Endothelial cell of umbilical vein (primary cell): ENCODE results near the gene PLCG2. TPM values are rescaled to one million over a fixed set of nuclear protein-coding genes. Genes with fewer than 3 reads are reported as not detected.

ENCODE experiments used
- BruUV-seq: library from RNA; stranded (reverse); fragments of 400-500 nt; replicated peaks from 2 replicates; lab custom pipeline; 2021; lab: Mats Ljungman, UMichigan
- CTCF ChIA-PET: fragments of 300-600, 350-600 bp; sonication (Branson Sonifier 250); formaldehyde crosslinking; loops from one replicate; lab custom pipeline; 2021; ENCODE audit warnings: antibody characterized with exemption, inconsistent platforms; lab: Charles Lee
- POLR2A ChIA-PET: fragments of 300-600, 350-600 bp; sonication (Branson Sonifier 250); formaldehyde crosslinking; loops from one replicate; lab custom pipeline; 2021; ENCODE audit warnings: antibody characterized with exemption, inconsistent platforms; lab: Charles Lee
- DNase-seq: peaks from one replicate; pipeline ENCODE4 v3.0.0-alpha.2; 2011; ENCODE audit warnings: low read depth, low spot score
- FAIRE-seq: peaks from 2 replicates; lab custom pipeline; 2011; peaks lifted over from hg19 to GRCh38; lab: Jason Lieb, UNC
- H2AFZ ChIP-seq: 2 replicates; pipeline ENCODE4 v1.6.0; 2012; ENCODE audit warnings: low read depth, low read length, control low read depth, inconsistent platforms
- H3K27ac ChIP-seq: 2 replicates; pipeline ENCODE4 v1.5.1; 2011; ENCODE audit warnings: low read depth, mild to moderate bottlenecking, control low read depth, low read length, moderate library complexity; ENCODE audit not compliant: insufficient read depth
- H3K27me3 ChIP-seq, 2 experiments: 2 replicates each; pipeline versions ENCODE4 v1.6.0 to v1.6.1; 2011; ENCODE audit warnings: low read length in 2 of 2, mixed read lengths in 1 of 2; ENCODE audit not compliant: control insufficient read depth in 2 of 2, insufficient read depth in 2 of 2
- H3K36me3 ChIP-seq, 2 experiments: 2 replicates in 1 of 2; 3 replicates in 1 of 2; pipeline ENCODE4 v1.5.1; 2011; ENCODE audit warnings: low read length in 2 of 2, mild to moderate bottlenecking in 1 of 2, moderate library complexity in 1 of 2; ENCODE audit not compliant: control insufficient read depth in 2 of 2, insufficient read depth in 2 of 2; ENCODE audit errors: extremely low read depth in 1 of 2
- H3K4me1 ChIP-seq: 3 replicates; pipeline ENCODE4 v1.5.1; 2011; ENCODE audit warnings: mild to moderate bottlenecking, low read length; ENCODE audit not compliant: control insufficient read depth, insufficient read depth; ENCODE audit errors: extremely low read depth
- H3K4me2 ChIP-seq: 2 replicates; pipeline ENCODE4 v1.6.1; 2011; ENCODE audit warnings: low read length, control low read depth, mixed read lengths; ENCODE audit not compliant: insufficient read depth
- H3K4me3 ChIP-seq, 3 experiments: fragments of 200-600 bp in 1 of 3; sonication (generic), shearing (Covaris generic) in 1 of 3; replicated peaks in 1 of 3; 2 replicates each; pipeline ENCODE4 v1.5.1; 2011 to 2016; ENCODE audit warnings: control low read depth in 3 of 3, low read length in 3 of 3, mild to moderate bottlenecking in 2 of 3, inconsistent platforms in 1 of 3, low read depth in 1 of 3, moderate library complexity in 1 of 3; ENCODE audit not compliant: insufficient read depth in 1 of 3
- H3K79me2 ChIP-seq: 2 replicates; pipeline ENCODE4 v1.6.0; 2012; ENCODE audit warnings: low read length, inconsistent platforms; ENCODE audit not compliant: control insufficient read depth, insufficient read depth
- H3K9ac ChIP-seq: replicated peaks from 2 replicates; pipeline ENCODE3; 2011; ENCODE audit warnings: low read length, control low read depth; ENCODE audit not compliant: insufficient read depth; ENCODE audit errors: extremely low read depth
- H3K9me1 ChIP-seq: replicated peaks from 3 replicates; pipeline ENCODE4 v1.6.0; 2011; ENCODE audit warnings: mild to moderate bottlenecking, low read length; ENCODE audit not compliant: control insufficient read depth, insufficient read depth; ENCODE audit errors: extremely low read depth
- H3K9me3 ChIP-seq: replicated peaks from 2 replicates; pipeline ENCODE4 v1.5.1; 2012; ENCODE audit warnings: low read length, inconsistent platforms; ENCODE audit not compliant: control insufficient read depth, insufficient read depth
- H4K20me1 ChIP-seq: replicated peaks from 2 replicates; pipeline ENCODE3; 2011; ENCODE audit warnings: mild to moderate bottlenecking, low read length; ENCODE audit not compliant: control insufficient read depth, insufficient read depth; ENCODE audit errors: extremely low read depth
- EZH2 ChIP-seq: IDR thresholded peaks from 2 replicates; pipeline ENCODE4 v1.6.1; 2012; ENCODE audit warnings: borderline replicate concordance, low read depth, mild to moderate bottlenecking, moderate library complexity, low read length, inconsistent platforms; ENCODE audit not compliant: severe bottlenecking
- FOS ChIP-seq: IDR thresholded peaks from 2 replicates; pipeline ENCODE4 v1.6.1; 2011; ENCODE audit warnings: mild to moderate bottlenecking, low read length, moderate library complexity, borderline replicate concordance; ENCODE audit not compliant: insufficient read depth
- GATA2 ChIP-seq: IDR thresholded peaks from 2 replicates; pipeline ENCODE4 v1.7.0; 2011; ENCODE audit warnings: low read depth, mild to moderate bottlenecking, moderate library complexity, mixed read lengths, low read length; ENCODE audit not compliant: insufficient read length, insufficient read depth
- JUN ChIP-seq: IDR thresholded peaks from 2 replicates; pipeline ENCODE4 v1.6.1; 2011; ENCODE audit warnings: borderline replicate concordance, low read depth; ENCODE audit not compliant: insufficient read length, insufficient read depth
- MAX ChIP-seq: IDR thresholded peaks from 2 replicates; pipeline ENCODE4 v1.6.1; 2011; ENCODE audit not compliant: insufficient read depth, insufficient read length
- MYC ChIP-seq: IDR thresholded peaks from one replicate; pipeline ENCODE4 v1.6.1; 2011; ENCODE audit warnings: mild to moderate bottlenecking, low read depth, low read length
- POLR2A ChIP-seq: IDR thresholded peaks from 2 replicates; pipeline ENCODE4 v1.6.1; 2012; ENCODE audit warnings: low read depth, mild to moderate bottlenecking, control low read depth, low read length
- POLR2AphosphoS5 ChIP-seq: IDR thresholded peaks from 2 replicates; pipeline ENCODE4 v1.6.1; 2012; ENCODE audit warnings: low read depth, mild to moderate bottlenecking, control low read depth, low read length, moderate library complexity; ENCODE audit not compliant: insufficient read depth
- dilution Hi-C: fragments of 300-500 bp; cut with MboI; formaldehyde crosslinking; loops from one replicate; pipeline ENCODE4 v1.15.0; 2019; ENCODE audit warnings: low sequenced_read_pairs; ENCODE audit not compliant: extremely low pct_ligation_motif_present
- intact Hi-C: fragments of 100-400 bp; cut with micrococcal nuclease; formaldehyde crosslinking; loops from one replicate; pipeline ENCODE4 v1.10.0; 2022
- polyA plus RNA-seq, 4 experiments: library from polyadenylated mRNA; depleted of rRNA in 3 of 4; stranded (reverse) in 3 of 4; unstranded in 1 of 4; fragments of >200 nt; gene quantifications; 2 replicates each; pipeline versions ENCODE4 v1.2.1 to v1.2.3, GENCODE V29; 2011 to 2012; ENCODE audit warnings: missing spikeins in 1 of 4
- total RNA-seq: library from RNA; stranded (reverse); gene quantifications from 2 replicates; pipeline ENCODE4 v1.2.3, GENCODE V29; 2021
- TF ChIP-seq, protein P1 (sequence below), 2 donors: IDR thresholded peaks; 1 replicate in 1 of 2; 2 replicates in 1 of 2; pipeline ENCODE4 v1.5.1; 2011; ENCODE audit warnings: low read length in 2 of 2, mild to moderate bottlenecking in 2 of 2, moderate library complexity in 2 of 2, control low read depth in 1 of 2, inconsistent platforms in 1 of 2, low read depth in 1 of 2; ENCODE audit not compliant: insufficient read depth in 1 of 2; ENCODE audit errors: extremely low read depth in 1 of 2

The PLCG2 gene
- total and polyA plus RNA-seq, 2 donors (not counting 3 experiments of a cell fraction or from before 2014, with no cell fraction given), result 10.8 to 13.6 TPM

- FAIRE-seq, result no peak
- POLR2A ChIA-PET, result no interaction called here
- H3K36me3 ChIP-seq, result no peaks in the 10 kb centered on the region
- H4K20me1 ChIP-seq, result no peaks in the 10 kb centered on the region
- no peaks in the 10 kb centered on the region for H3K9me1 ChIP-seq
- H3K27ac ChIP-seq, result no peak overlapping the region
- H3K27me3 ChIP-seq, result no peaks in the 10 kb centered on the region
- H3K4me1 ChIP-seq, result peaks cover 2% of the 10 kb centered on the region
- CTCF ChIA-PET, result interaction anchor here (0.8 to 1.5 kb wide), 3 partner anchors 13 to 75 kb away, joined by 3 to 4 read pairs (median 3); no protein-coding TSS in a partner anchor
- H3K4me2 ChIP-seq, result no peak overlapping the region
- intact Hi-C loops, result no loop called here
- no TSS peak for BruUV-seq
- no peak overlapping the region for H2AFZ ChIP-seq
- TF ChIP-seq POLR2AphosphoS5 (no peak), FOS (no peak), GATA2 (no peak), EZH2 (no peak), JUN (no peak), MYC (no peak), MAX (no peak), POLR2A (no peak)
- TF ChIP-seq, protein P1, sequence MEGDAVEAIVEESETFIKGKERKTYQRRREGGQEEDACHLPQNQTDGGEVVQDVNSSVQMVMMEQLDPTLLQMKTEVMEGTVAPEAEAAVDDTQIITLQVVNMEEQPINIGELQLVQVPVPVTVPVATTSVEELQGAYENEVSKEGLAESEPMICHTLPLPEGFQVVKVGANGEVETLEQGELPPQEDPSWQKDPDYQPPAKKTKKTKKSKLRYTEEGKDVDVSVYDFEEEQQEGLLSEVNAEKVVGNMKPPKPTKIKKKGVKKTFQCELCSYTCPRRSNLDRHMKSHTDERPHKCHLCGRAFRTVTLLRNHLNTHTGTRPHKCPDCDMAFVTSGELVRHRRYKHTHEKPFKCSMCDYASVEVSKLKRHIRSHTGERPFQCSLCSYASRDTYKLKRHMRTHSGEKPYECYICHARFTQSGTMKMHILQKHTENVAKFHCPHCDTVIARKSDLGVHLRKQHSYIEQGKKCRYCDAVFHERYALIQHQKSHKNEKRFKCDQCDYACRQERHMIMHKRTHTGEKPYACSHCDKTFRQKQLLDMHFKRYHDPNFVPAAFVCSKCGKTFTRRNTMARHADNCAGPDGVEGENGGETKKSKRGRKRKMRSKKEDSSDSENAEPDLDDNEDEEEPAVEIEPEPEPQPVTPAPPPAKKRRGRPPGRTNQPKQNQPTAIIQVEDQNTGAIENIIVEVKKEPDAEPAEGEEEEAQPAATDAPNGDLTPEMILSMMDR (IDR thresholded peaks at IDR 0.05; ENCODE audit: extremely low read depth in 1 of 2, insufficient read depth in 1 of 2, low read depth in 1 of 2, low read length in 2 of 2), result no peak
- no peaks in the 10 kb centered on the region for H3K79me2 ChIP-seq
- DNase-seq, result no peak
- H3K4me3 ChIP-seq, result no peak overlapping the region
- no peaks in the 10 kb centered on the region for H3K9me3 ChIP-seq
- H3K9ac ChIP-seq, result no peak overlapping the region
- dilution Hi-C loops, result no loop called here
Observed at GRCh38 chr16:81921843-81922584, 142.9 kb downstream of the PLCG2 start.
